K562 (cell line): ENCODE results near the gene SLC16A4. TPM values are rescaled to one million over a fixed set of nuclear protein-coding genes. Genes with fewer than 3 reads are reported as not detected.
"Not testable (repeated sequence)": the region's sequence is repeated elsewhere in the genome, so short reads cannot be mapped to it uniquely, and the experiment has no call there.

ENCODE experiments used
- ATAC-seq: fragments of 200-7000 bp; cut with Tn5 transposase; 3 replicates; pipeline ENCODE4 v1.9.1; 2020; ENCODE audit warnings: moderate library complexity
- Bru-seq: library from RNA; stranded (reverse); fragments of 400-500 nt; gene quantifications from one replicate; lab custom pipeline; 2021; lab: Mats Ljungman, UMichigan
- BruChase-seq, 2 experiments: library from RNA; stranded (reverse); fragments of 400-500 nt; gene quantifications; one replicate each; lab custom pipeline; 2021; lab: Mats Ljungman, UMichigan
- BruUV-seq: library from RNA; stranded (reverse); fragments of 400-500 nt; replicated peaks from 2 replicates; lab custom pipeline; 2021; lab: Mats Ljungman, UMichigan
- CTCF ChIA-PET: fragments of 300-600 bp; formaldehyde crosslinking; extraction: SDS; loops from one replicate; lab custom pipeline; 2021; ENCODE audit warnings: low intra/inter-chr PET ratio; lab: Yijun Ruan, JAX
- POLR2A ChIA-PET: fragments of 300-600, 350-650 bp; sonication (Branson Sonifier 250); formaldehyde crosslinking; extraction: SDS; loops from one replicate; lab custom pipeline; 2021; ENCODE audit warnings: antibody characterized with exemption, inconsistent platforms; lab: Yijun Ruan, JAX
- DNase-seq, 4 experiments: peaks; one replicate each; pipeline versions ENCODE4 v3.0.0 to v3.0.0-alpha.2; 2011 to 2018; ENCODE audit warnings: low spot score in 3 of 4, mixed read lengths in 3 of 4; ENCODE audit errors: extremely low read depth in 1 of 4
- FAIRE-seq: peaks from 2 replicates; lab custom pipeline; 2011; peaks lifted over from hg19 to GRCh38; lab: Jason Lieb, UNC
- H2AFZ ChIP-seq: 2 replicates; pipeline ENCODE4 v1.6.0; 2011; ENCODE audit warnings: low read depth, low read length, control low read depth, inconsistent platforms
- H3K27ac ChIP-seq: fragments of 200-600 bp; 3 replicates; pipeline ENCODE4 v1.8.0; 2011; ENCODE audit warnings: low read depth, mild to moderate bottlenecking, control low read depth, inconsistent platforms, low read length, moderate library complexity, mixed read lengths; ENCODE audit errors: extremely low read depth
- H3K27me3 ChIP-seq, 2 experiments: fragments of 300-600 bp in 1 of 2; 2 replicates in 1 of 2; 3 replicates in 1 of 2; pipeline versions ENCODE4 v1.6.0 to v1.8.0; 2011; ENCODE audit warnings: inconsistent platforms in 2 of 2, low read length in 2 of 2, mild to moderate bottlenecking in 1 of 2, mixed read lengths in 1 of 2, moderate library complexity in 1 of 2; ENCODE audit not compliant: control insufficient read depth in 2 of 2, insufficient read depth in 2 of 2
- H3K36me3 ChIP-seq: fragments of 300-600 bp; 3 replicates; pipeline ENCODE4 v1.8.0; 2011; ENCODE audit warnings: mild to moderate bottlenecking, low read length, inconsistent platforms; ENCODE audit not compliant: control insufficient read depth, insufficient read depth
- H3K4me1 ChIP-seq, 2 experiments: fragments of 200-600 bp in 1 of 2; replicated peaks in 1 of 2; 2 replicates in 1 of 2; 3 replicates in 1 of 2; pipeline versions ENCODE4 v1.5.1 to v1.8.0; 2011; ENCODE audit warnings: inconsistent platforms in 2 of 2, low read length in 2 of 2, mild to moderate bottlenecking in 1 of 2, mixed read lengths in 1 of 2, moderate library complexity in 1 of 2; ENCODE audit not compliant: control insufficient read depth in 2 of 2, insufficient read depth in 2 of 2
- H3K4me2 ChIP-seq: 2 replicates; pipeline ENCODE4 v1.6.1; 2011; ENCODE audit warnings: low read length, control low read depth, inconsistent platforms, mixed read lengths; ENCODE audit not compliant: insufficient read depth
- H3K4me3 ChIP-seq: fragments of 200-600 bp; sonication (generic), shearing (Covaris generic); 2 replicates; pipeline ENCODE4 v1.5.1; 2016; ENCODE audit warnings: control low read depth, inconsistent platforms
- H3K79me2 ChIP-seq: fragments of 200-600 bp; 3 replicates; pipeline ENCODE4 v1.8.0; 2011; ENCODE audit warnings: low read length, inconsistent platforms; ENCODE audit not compliant: control insufficient read depth, insufficient read depth
- H3K9ac ChIP-seq, 2 experiments: 2 replicates each; pipeline versions ENCODE4 v1.6.0 to v1.6.1; 2011; ENCODE audit warnings: low read depth in 2 of 2, low read length in 2 of 2, control low read depth in 1 of 2, inconsistent platforms in 1 of 2, mild to moderate bottlenecking in 1 of 2, mixed read lengths in 1 of 2; ENCODE audit not compliant: insufficient read depth in 1 of 2
- H3K9me1 ChIP-seq: one replicate; pipeline ENCODE4 v1.6.0; 2011; ENCODE audit warnings: inconsistent platforms, mild to moderate bottlenecking, low read length, moderate library complexity; ENCODE audit not compliant: control insufficient read depth, insufficient read depth
- H3K9me3 ChIP-seq: replicated peaks from 2 replicates; pipeline ENCODE4 v1.5.1; 2011; ENCODE audit warnings: low read depth, low read length, inconsistent platforms; ENCODE audit not compliant: control insufficient read depth, insufficient read depth
- H4K20me1 ChIP-seq: replicated peaks from 2 replicates; pipeline ENCODE4 v1.6.1; 2011; ENCODE audit warnings: low read length, inconsistent platforms, mixed read lengths; ENCODE audit not compliant: control insufficient read depth, insufficient read depth
- CREB1 ChIP-seq, 2 experiments: sonication (generic) in 1 of 2; formaldehyde crosslinking in 1 of 2; IDR thresholded peaks; 2 replicates each; pipeline versions ENCODE4 v1.6.1 to v1.8.0; 2012 to 2022; ENCODE audit warnings: inconsistent platforms in 1 of 2, mild to moderate bottlenecking in 1 of 2, missing genetic modification reagents in 1 of 2, moderate library complexity in 1 of 2
- POLR2AphosphoS2 ChIP-seq: IDR thresholded peaks from 2 replicates; pipeline ENCODE4 v1.6.1; 2012; ENCODE audit warnings: low read length, improper control_type of control experiment
- WGBS: fragments of 100-300 bp; shearing (Covaris generic); methylation state at CpG from one replicate; pipeline ENCODE4 v1.1.6; 2016; ENCODE audit warnings: low coverage, mixed read lengths; ENCODE audit not compliant: insufficient coverage; ENCODE audit errors: missing lambda C conversion rate; 5-methylcytosine and 5-hydroxymethylcytosine counted together
- in situ Hi-C: fragments of 300-500 bp; cut with MboI; formaldehyde crosslinking; loops from 4 replicates; pipeline ENCODE4 v1.15.0; 2018; ENCODE audit warnings: inconsistent platforms, mixed read lengths
- intact Hi-C: fragments of 100-400 bp; cut with micrococcal nuclease; formaldehyde crosslinking; loops from 2 replicates; pipeline ENCODE4 v1.14.2; 2022
- long read RNA-seq, 3 experiments: library from polyadenylated mRNA in 2 of 3; library from RNA in 1 of 3; unstranded in 2 of 3; stranded (forward) in 1 of 3; transcript quantifications; one replicate each; pipeline ENCODE4 v2.0.0, GENCODE V29; 2019 to 2022
- polyA minus RNA-seq, 3 experiments: library from RNA; depleted of rRNA, polyadenylated mRNA; stranded (reverse); fragments of >200 nt; gene quantifications; 2 replicates each; pipeline ENCODE4 v1.2.3, GENCODE V29; 2011
- polyA plus RNA-seq, 8 experiments: library from polyadenylated mRNA; depleted of rRNA in 4 of 8; stranded (reverse) in 5 of 8; unstranded in 3 of 8; fragments of >200 nt; fragmentation: Nextera tagmentation in 2 of 8; fragmentation: Illumina TruSeq in 1 of 8; extraction: Ambion mirVana in 2 of 8; extraction: Trizol in 1 of 8; gene quantifications; 2 replicates each; pipeline versions ENCODE4 v1.2.1 to v1.2.3, GENCODE V29; 2011 to 2014; ENCODE audit warnings: inconsistent platforms in 1 of 8, missing spikeins in 1 of 8
- total RNA-seq, 7 experiments: library from RNA; depleted of rRNA in 6 of 7; stranded (reverse); fragments of >200 nt in 6 of 7; fragmentation: Illumina TruSeq in 2 of 7; extraction: Trizol in 2 of 7; gene quantifications; 2 replicates each; pipeline versions ENCODE4 v1.2.1 to v1.2.3, GENCODE V29; 2011 to 2021; ENCODE audit warnings: low replicate concordance in 1 of 7

Gene SLC16A4
- 1.0 and 3.1 TPM in 2 replicates for total RNA-seq (2011; cell fraction: chromatin; rRNA removed; ENCODE audit: low replicate concordance)
- total RNA-seq (2011; cell fraction: nucleolus; rRNA removed) = 0.39 TPM in 1 of 2 replicates, not detected in the other
- total RNA-seq (2011; cell fraction: nucleoplasm; rRNA removed) = 1.0 and 1.5 TPM in 2 replicates
- total RNA-seq (2014; rRNA removed) (0.16 TPM in 1 of 2 replicates, not detected in the other), total RNA-seq (2014; rRNA removed; fragmentation: Illumina TruSeq; extraction: Trizol) (0.19 and 0.29 TPM in 2 replicates), total RNA-seq (2015; rRNA removed; fragmentation: Illumina TruSeq; extraction: Trizol) (0.04 TPM in 1 of 2 replicates, not detected in the other), total RNA-seq (2021) (0.07 and 0.29 TPM in 2 replicates), polyA plus RNA-seq (2011; rRNA removed) (0.31 and 0.39 TPM in 2 replicates), polyA plus RNA-seq (2014; fragmentation: Illumina TruSeq; extraction: Trizol) (0.12 and 0.26 TPM in 2 replicates), polyA plus RNA-seq (2014; fragmentation: Nextera tagmentation; extraction: Ambion mirVana) (under 1 TPM; 0.20 to 0.23 TPM), polyA plus RNA-seq (2014; rRNA removed) (0.16 and 0.34 TPM in 2 replicates), polyA minus RNA-seq (2011; rRNA and poly(A)+ RNA removed) (0.07 and 0.78 TPM in 2 replicates), Bru-seq, nascent RNA (percentile 31 among the genes with signal in this experiment), BruChase-seq, experiment 1, labeled RNA remaining after a 2-hour chase (percentile 63 among the genes with signal in this experiment), BruChase-seq, experiment 2, labeled RNA remaining after a 6-hour chase (percentile 66 among the genes with signal in this experiment)
- polyA plus RNA-seq (2011; cell fraction: cytosol; rRNA removed) = 0.04 and 0.46 TPM in 2 replicates
- 0.38 and 0.90 TPM in 2 replicates for polyA plus RNA-seq (2011; cell fraction: nucleus; rRNA removed)
- polyA plus RNA-seq (2012) = 0.39 and 0.97 TPM in 2 replicates
- polyA minus RNA-seq (2011; cell fraction: cytosol; rRNA and poly(A)+ RNA removed) = not detected in 2 replicates
- 0.22 TPM in 1 of 2 replicates, not detected in the other for polyA minus RNA-seq (2011; cell fraction: nucleus; rRNA and poly(A)+ RNA removed)
- long read RNA-seq, experiment 1, partial matches to known transcripts = 1 of 7 reads
- long read RNA-seq, experiment 1, other reads (novel, unspliced or antisense) = 6 of 7 reads
- long read RNA-seq, experiment 2 = 0 reads
- long read RNA-seq, experiment 3 = 0 reads

DNA sequence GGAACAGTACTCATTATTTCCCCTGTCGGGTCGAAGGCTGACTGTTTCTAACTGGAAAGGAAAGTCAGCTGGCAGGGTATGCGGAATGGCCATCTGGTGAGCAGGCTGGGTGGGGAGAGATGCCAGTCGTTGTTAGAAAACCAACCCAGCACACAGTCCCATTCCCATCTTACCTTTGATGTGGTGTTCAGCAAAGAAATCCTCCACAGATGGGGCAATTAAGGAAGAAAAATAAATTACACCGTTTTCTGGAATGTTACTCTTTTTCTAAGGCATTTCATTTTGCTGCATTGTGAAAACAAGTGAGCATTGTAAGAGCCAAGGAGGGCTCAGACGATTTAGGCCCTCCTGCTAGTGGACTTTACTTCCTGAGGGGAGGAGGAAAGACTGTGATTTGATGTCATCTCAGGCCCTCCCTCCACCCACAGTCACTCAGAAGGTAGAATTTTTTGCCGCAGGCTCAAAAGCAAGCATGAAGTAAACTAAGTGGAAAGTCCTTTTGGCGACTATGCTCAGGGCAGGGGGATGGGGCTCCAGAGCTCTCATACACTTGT lies at the start of gene SLC16A4:
Gene SLC16A4, minus strand, starts transcription at position 335 of the 554 bp plus-strand sequence. CDS start 1,703 bp downstream, outside the sequence.
- H2AFZ ChIP-seq = no peak within 1 kb of the TSS
- TF ChIP-seq CREB1 (IDR thresholded peaks at IDR 0.05) (no peak), CREB1 (CRISPR knock-in tag; IDR thresholded peaks at IDR 0.05) (no peak), POLR2AphosphoS2 (peak; percentile 32; the same call in 1 of the 2 replicates)
- TF ChIP-seq, all 486 proteins: peak for 1
- no peaks in the 10 kb centered on the region for H3K27me3 ChIP-seq
- H4K20me1 ChIP-seq = no peaks in the 10 kb centered on the region
- CTCF ChIA-PET = no interaction called here
- in situ Hi-C loops (no loop called here), intact Hi-C loops (no loop called here)
- no peak within 1 kb of the TSS for H3K9ac ChIP-seq
- H3K79me2 ChIP-seq = no peaks in the 10 kb centered on the region
- no peaks in the 10 kb centered on the region for H3K4me1 ChIP-seq
- no peaks in the 10 kb centered on the region for H3K9me1 ChIP-seq
- peaks cover 12% of the 10 kb centered on the region; the same call in 1 of the 3 replicates for H3K36me3 ChIP-seq
- DNase-seq (no peak), FAIRE-seq (no peak), ATAC-seq (no peak; the same call in 2 of the 3 replicates)
- POLR2A ChIA-PET = interaction anchor here (1.3 kb wide), 1 partner anchor 10 kb away, joined by 6 read pairs; no protein-coding TSS in a partner anchor
- H3K27ac ChIP-seq = no peak within 1 kb of the TSS
- H3K4me2 ChIP-seq = no peak within 1 kb of the TSS
- WGBS = 56% methylated on average over 8 of the region's 8 CpGs
- no TSS peak for BruUV-seq
- no peak within 1 kb of the TSS for H3K4me3 ChIP-seq
- H3K9me3 ChIP-seq = no peaks in the 10 kb centered on the region

DNA sequence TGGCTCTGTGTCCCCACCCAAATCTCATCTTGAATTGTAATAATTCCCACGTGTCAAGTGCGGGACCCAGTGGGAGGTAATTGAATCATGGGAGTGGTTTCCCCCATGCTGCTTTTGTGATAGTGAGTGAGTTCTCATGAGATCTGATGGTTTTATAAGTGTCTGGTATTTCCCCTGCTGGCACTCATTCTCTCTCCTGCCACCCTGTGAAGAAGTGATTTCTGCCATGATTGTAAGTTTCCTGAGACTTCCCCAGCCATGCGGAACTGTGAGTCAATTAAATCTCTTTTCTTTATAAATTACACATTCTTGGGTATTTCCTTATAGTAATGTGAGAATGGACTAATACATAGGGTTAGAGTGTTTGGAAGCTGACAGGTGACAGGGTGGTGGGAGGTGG lies 49.0 kb upstream of the SLC16A4 start:
- intact Hi-C loops, H3K4me1 ChIP-seq, H3K4me2 ChIP-seq, H3K9me1 ChIP-seq, CTCF ChIA-PET, ATAC-seq, H3K9me3 ChIP-seq, BruUV-seq, H3K79me2 ChIP-seq, H3K4me3 ChIP-seq, H2AFZ ChIP-seq, in situ Hi-C loops, FAIRE-seq, H3K9ac ChIP-seq, DNase-seq, H3K36me3 ChIP-seq, H3K27ac ChIP-seq: not testable (repeated sequence)
- H3K27me3 ChIP-seq = peaks cover 42 to 78% of the 10 kb centered on the region in 2 experiments
- POLR2A ChIA-PET = interaction anchor here (1.0 to 6.0 kb wide), 2 partner anchors 10 to 14 kb away, joined by 5 to 24 read pairs; no protein-coding TSS in a partner anchor
- WGBS = 19% methylated on average over 3 of the region's 3 CpGs
- peaks cover 21% of the 10 kb centered on the region; the same call in 1 of the 2 replicates for H4K20me1 ChIP-seq
